ENCODE results near the gene RPRD1A. TPM values are rescaled to one million over a fixed set of nuclear protein-coding genes. Genes with fewer than 3 reads are reported as not detected.

The RPRD1A gene
- 18.1 and 23.2 TPM in 2 replicates for total RNA-seq

GRCh38 chr18:36067055-36067957 is at the start of gene RPRD1A:
Gene RPRD1A, minus strand, starts transcription at chr18:36067559. Its CDS starts 155 bp downstream, at chr18:36067404.

GRCh38 chr18:35972197-35973000 is 95.0 kb downstream of the RPRD1A start, which contains the start of gene RMP24:
Gene RMP24, plus strand, starts transcription at chr18:35972679.

Other genes with a start within 250 kb of the RPRD1A start
- 49.5 and 54.5 TPM in 2 replicates for gene SLC39A6, start 61.8 kb upstream of the RPRD1A start, total RNA-seq
- gene ELP2, start 62.3 kb upstream of the RPRD1A start, total RNA-seq = 36.7 and 59.2 TPM in 2 replicates
- 1.2 and 2.2 TPM in 2 replicates for gene MOCOS, start 119.9 kb upstream of the RPRD1A start, total RNA-seq
- gene FHOD3, start 230.2 kb upstream of the RPRD1A start, total RNA-seq = 0.10 TPM in 1 of 2 replicates, not detected in the other